Lower leg skin (tissue), 3 donors: ENCODE results near the gene VPS25.
"Not testable (repeated sequence)": the region's sequence is repeated elsewhere in the genome, so short reads cannot be mapped to it uniquely, and the experiment has no call there.

Experiments
- POLR2A ChIP-seq, 2 donors: fragments of 450-650 bp; IDR thresholded peaks; one replicate each; pipeline ENCODE4 v1.6.1; 2016 to 2017; ENCODE audit warnings: antibody characterized with exemption in 2 of 2, mild to moderate bottlenecking in 1 of 2, moderate library complexity in 1 of 2
- TF ChIP-seq, protein P1 (sequence below), 3 donors: fragments of 450-650 bp; IDR thresholded peaks; one replicate each; pipeline ENCODE4 v1.5.1; 2016; ENCODE audit warnings: antibody characterized with exemption in 3 of 3, mild to moderate bottlenecking in 3 of 3, moderate library complexity in 2 of 3

DNA sequence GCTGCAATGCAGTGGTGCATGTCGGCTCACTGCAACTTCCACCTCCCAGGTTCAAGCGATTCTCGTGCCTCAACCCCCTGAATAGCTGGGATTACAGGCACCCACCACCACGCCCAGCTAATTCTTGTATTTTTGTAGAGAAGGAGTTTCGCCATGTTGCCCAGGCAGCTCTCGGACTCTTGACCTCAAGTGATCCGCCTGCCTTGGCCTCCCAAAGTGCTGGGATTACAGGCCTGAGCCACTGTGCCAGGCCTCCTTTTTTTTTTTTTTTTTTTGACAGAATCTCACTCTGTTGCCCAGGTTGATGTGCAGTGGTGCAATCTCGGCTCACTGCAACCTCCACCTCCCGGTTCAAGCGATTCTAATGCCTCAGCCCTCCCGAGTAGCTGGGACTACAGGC is 30.3 kb upstream of the VPS25 start:
- TF ChIP-seq, protein P1, sequence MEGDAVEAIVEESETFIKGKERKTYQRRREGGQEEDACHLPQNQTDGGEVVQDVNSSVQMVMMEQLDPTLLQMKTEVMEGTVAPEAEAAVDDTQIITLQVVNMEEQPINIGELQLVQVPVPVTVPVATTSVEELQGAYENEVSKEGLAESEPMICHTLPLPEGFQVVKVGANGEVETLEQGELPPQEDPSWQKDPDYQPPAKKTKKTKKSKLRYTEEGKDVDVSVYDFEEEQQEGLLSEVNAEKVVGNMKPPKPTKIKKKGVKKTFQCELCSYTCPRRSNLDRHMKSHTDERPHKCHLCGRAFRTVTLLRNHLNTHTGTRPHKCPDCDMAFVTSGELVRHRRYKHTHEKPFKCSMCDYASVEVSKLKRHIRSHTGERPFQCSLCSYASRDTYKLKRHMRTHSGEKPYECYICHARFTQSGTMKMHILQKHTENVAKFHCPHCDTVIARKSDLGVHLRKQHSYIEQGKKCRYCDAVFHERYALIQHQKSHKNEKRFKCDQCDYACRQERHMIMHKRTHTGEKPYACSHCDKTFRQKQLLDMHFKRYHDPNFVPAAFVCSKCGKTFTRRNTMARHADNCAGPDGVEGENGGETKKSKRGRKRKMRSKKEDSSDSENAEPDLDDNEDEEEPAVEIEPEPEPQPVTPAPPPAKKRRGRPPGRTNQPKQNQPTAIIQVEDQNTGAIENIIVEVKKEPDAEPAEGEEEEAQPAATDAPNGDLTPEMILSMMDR (IDR thresholded peaks at IDR 0.05), result not testable (repeated sequence)
- TF ChIP-seq POLR2A (IDR thresholded peaks at IDR 0.05), result not testable (repeated sequence)
